ENCODE results near the gene GNAL.
A peak's percentile ranks its signal among the peaks of the same experiment; 100 is the strongest.

The GNAL gene

GRCh38 chr18:11871501-11871900 lies 182.4 kb downstream of the GNAL start (continued):
- TF ChIP-seq PATZ1 (tag by site-specific recombination; IDR thresholded peaks at IDR 0.05): no peak

GRCh38 chr18:11872479-11873136 lies 183.5 kb downstream of the GNAL start:
- Histone ChIP-seq H3K4me3 (ENCODE audit: low read depth, low read length) (no peak overlapping the region), H3K4me1 (ENCODE audit: control insufficient read depth, insufficient read depth, low read length) (no peaks in the 10 kb centered on the region), H3K9me3 (ENCODE audit: control insufficient read depth, insufficient read depth, low read depth, low read length) (no peaks in the 10 kb centered on the region), H3K36me3 (ENCODE audit: control insufficient read depth in 2 of 2, insufficient read depth in 1 of 2, low read length in 2 of 2) (peaks cover 11 to 13% of the 10 kb centered on the region in 2 experiments; a peak in 2 of 3 replicates), H3K27ac (ENCODE audit: extremely low read depth, low read depth, low read length) (no peak overlapping the region)
- ChIA-PET CTCF (interaction anchor here (0.6 to 5.4 kb wide), 5 partner anchors 15 to 1213 kb away, joined by 3 to 27 read pairs (median 3); no protein-coding TSS in a partner anchor), POLR2A (no interaction called here)
- no peak for TF ChIP-seq ZNF280D (tag by site-specific recombination; IDR thresholded peaks at IDR 0.05)
- peak; percentile 61 for TF ChIP-seq CTCF (tag by site-specific recombination; IDR thresholded peaks at IDR 0.05)
- TF ChIP-seq ZFP3 (tag by site-specific recombination; IDR thresholded peaks at IDR 0.05; ENCODE audit: low read depth): no peak
- no peak for TF ChIP-seq ZNF513 (tag by site-specific recombination; IDR thresholded peaks at IDR 0.05)
- TF ChIP-seq ZNF16 (tag by site-specific recombination; IDR thresholded peaks at IDR 0.05; ENCODE audit: low read depth): no peak
- peak; percentile 49 for TF ChIP-seq ZNF654 (tag by site-specific recombination; IDR thresholded peaks at IDR 0.05; ENCODE audit: low read depth)
- TF ChIP-seq SCRT2 (tag by site-specific recombination; IDR thresholded peaks at IDR 0.05): no peak

- POLR2A ChIA-PET: no interaction called here
These were observed 184.7 kb downstream of the GNAL start for GRCh38 chr18:11873670-11874340.

More at GRCh38 chr18:11873670-11874340, 184.7 kb downstream of the GNAL start:
- Histone ChIP-seq H3K27ac (ENCODE audit: extremely low read depth, low read depth, low read length) (no peak overlapping the region), H3K4me1 (ENCODE audit: control insufficient read depth, insufficient read depth, low read length) (no peaks in the 10 kb centered on the region), H3K9me3 (ENCODE audit: control insufficient read depth, insufficient read depth, low read depth, low read length) (no peaks in the 10 kb centered on the region), H3K4me3 (ENCODE audit: low read depth, low read length) (no peak overlapping the region), H3K36me3 (ENCODE audit: control insufficient read depth in 2 of 2, insufficient read depth in 1 of 2, low read length in 2 of 2) (peaks cover 8 to 13% of the 10 kb centered on the region in 2 experiments; a peak in 2 of 3 replicates)
- TF ChIP-seq KLF16 (tag by site-specific recombination; IDR thresholded peaks at IDR 0.05) (no peak), ZNF654 (tag by site-specific recombination; IDR thresholded peaks at IDR 0.05; ENCODE audit: low read depth) (no peak), ZNF791 (tag by site-specific recombination; IDR thresholded peaks at IDR 0.05) (no peak), ZNF202 (tag by site-specific recombination; IDR thresholded peaks at IDR 0.05; ENCODE audit: borderline replicate concordance) (no peak), BCL11A (tag by site-specific recombination; IDR thresholded peaks at IDR 0.05; ENCODE audit: low read depth) (no peak), ZNF2 (tag by site-specific recombination; IDR thresholded peaks at IDR 0.05) (no peak), ZNF114 (tag by site-specific recombination; IDR thresholded peaks at IDR 0.05) (no peak), ZNF248 (tag by site-specific recombination; IDR thresholded peaks at IDR 0.05) (no peak), ZNF777 (tag by site-specific recombination; IDR thresholded peaks at IDR 0.05; ENCODE audit: borderline replicate concordance) (no peak)
- CTCF ChIA-PET: interaction anchor here (0.6 to 1.3 kb wide), 6 partner anchors 13 to 1838 kb away, joined by 3 to 7 read pairs (median 3); no protein-coding TSS in a partner anchor

Measured in HEK293 (cell line).